H9 (cell line): ENCODE results near the gene NCCRP1. TPM values are rescaled to one million over a fixed set of nuclear protein-coding genes. Genes with fewer than 3 reads are reported as not detected.

Experiments used
- DNase-seq: peaks from one replicate; pipeline ENCODE4 v3.0.0-alpha.2; 2017
- H2AFZ ChIP-seq: one replicate; pipeline ENCODE4 v1.6.1; 2013; ENCODE audit warnings: mild to moderate bottlenecking, low read length, control low read depth, moderate library complexity
- H2AK5ac ChIP-seq: 2 replicates; pipeline ENCODE4 v1.6.1; 2013; ENCODE audit warnings: low read length, control low read depth, mixed read lengths; ENCODE audit not compliant: insufficient read length
- H2BK120ac ChIP-seq: one replicate; pipeline ENCODE4 v1.6.1; 2013; ENCODE audit warnings: low read depth, mild to moderate bottlenecking, low read length, control low read depth, inconsistent platforms; ENCODE audit not compliant: poor library complexity, severe bottlenecking
- H2BK12ac ChIP-seq: 2 replicates; pipeline ENCODE4 v1.6.1; 2013; ENCODE audit warnings: low read length, control low read depth, mixed read lengths, low read depth; ENCODE audit not compliant: insufficient read length
- H2BK15ac ChIP-seq: 2 replicates; pipeline ENCODE4 v1.6.1; 2013; ENCODE audit warnings: low read depth, low read length, control low read depth
- H2BK20ac ChIP-seq: one replicate; pipeline ENCODE4 v1.6.1; 2013; ENCODE audit warnings: low read depth, mild to moderate bottlenecking, low read length, control low read depth, inconsistent platforms; ENCODE audit not compliant: poor library complexity, severe bottlenecking
- H2BK5ac ChIP-seq: 2 replicates; pipeline ENCODE4 v1.6.1; 2013; ENCODE audit warnings: low read length, control low read depth, mixed read lengths; ENCODE audit not compliant: insufficient read length
- H3K14ac ChIP-seq: 2 replicates; pipeline ENCODE4 v1.6.1; 2013; ENCODE audit warnings: low read length, control low read depth; ENCODE audit not compliant: insufficient read depth
- H3K18ac ChIP-seq: 2 replicates; pipeline ENCODE4 v1.6.1; 2013; ENCODE audit warnings: low read depth, mild to moderate bottlenecking, mixed read lengths, low read length, control low read depth; ENCODE audit not compliant: insufficient read length
- H3K23ac ChIP-seq: 2 replicates; pipeline ENCODE4 v1.6.1; 2013; ENCODE audit warnings: low read length, control low read depth, mixed read lengths, low read depth; ENCODE audit not compliant: insufficient read length
- H3K23me2 ChIP-seq: 2 replicates; pipeline ENCODE4 v1.6.1; 2013; ENCODE audit warnings: low read depth, mild to moderate bottlenecking, mixed read lengths, low read length, control low read depth; ENCODE audit not compliant: insufficient read length, poor library complexity, severe bottlenecking
- H3K27ac ChIP-seq: 2 replicates; pipeline ENCODE4 v1.5.1; 2013; ENCODE audit warnings: low read length, control low read depth, mixed read lengths, low read depth; ENCODE audit not compliant: insufficient read length
- H3K27me3 ChIP-seq: 2 replicates; pipeline ENCODE4 v1.6.1; 2013; ENCODE audit warnings: low read length, control low read depth, inconsistent platforms; ENCODE audit not compliant: insufficient read depth
- H3K4ac ChIP-seq: 2 replicates; pipeline ENCODE4 v1.6.1; 2013; ENCODE audit warnings: low read depth, mild to moderate bottlenecking, control low read depth, inconsistent platforms, low read length, moderate library complexity
- H3K4me1 ChIP-seq: 2 replicates; pipeline ENCODE4 v1.6.1; 2013; ENCODE audit warnings: low read length, control low read depth, inconsistent platforms; ENCODE audit not compliant: insufficient read depth
- H3K4me2 ChIP-seq: 2 replicates; pipeline ENCODE4 v1.6.1; 2013; ENCODE audit warnings: low read length, control low read depth, mixed read lengths; ENCODE audit not compliant: insufficient read length, insufficient read depth
- H3K56ac ChIP-seq: 2 replicates; pipeline ENCODE4 v1.6.1; 2013; ENCODE audit warnings: low read depth, mild to moderate bottlenecking, mixed read lengths, low read length, control low read depth; ENCODE audit not compliant: insufficient read length
- H3K79me1 ChIP-seq: 2 replicates; pipeline ENCODE4 v1.6.1; 2013; ENCODE audit warnings: low read depth, mild to moderate bottlenecking, moderate library complexity, low read length, control low read depth, inconsistent platforms; ENCODE audit not compliant: insufficient read depth, poor library complexity, severe bottlenecking
- H3K79me2 ChIP-seq: 2 replicates; pipeline ENCODE4 v1.6.1; 2013; ENCODE audit warnings: low read length, control low read depth, inconsistent platforms; ENCODE audit not compliant: insufficient read depth
- H3K9ac ChIP-seq: 2 replicates; pipeline ENCODE4 v1.6.1; 2013; ENCODE audit warnings: low read length, control low read depth, mixed read lengths; ENCODE audit not compliant: insufficient read length; ENCODE audit errors: extremely low read depth
- H3K9me3 ChIP-seq: one replicate; pipeline ENCODE4 v1.6.1; 2013; ENCODE audit warnings: low read depth, low read length, inconsistent platforms; ENCODE audit not compliant: control insufficient read depth
- H3T11ph ChIP-seq: one replicate; pipeline ENCODE4 v1.6.1; 2013; ENCODE audit warnings: mild to moderate bottlenecking, low read length, control low read depth, inconsistent platforms
- H4K20me1 ChIP-seq: one replicate; pipeline ENCODE4 v1.6.1; 2013; ENCODE audit not compliant: control insufficient read depth, insufficient read length, insufficient read depth
- H4K5ac ChIP-seq: 2 replicates; pipeline ENCODE4 v1.6.1; 2013; ENCODE audit warnings: low read depth, mild to moderate bottlenecking, mixed read lengths, low read length, control low read depth; ENCODE audit not compliant: insufficient read length
- H4K8ac ChIP-seq: replicated peaks from 2 replicates; pipeline ENCODE4 v1.6.1; 2013; ENCODE audit warnings: low read length, control low read depth, mixed read lengths, low read depth; ENCODE audit not compliant: insufficient read length
- H4K91ac ChIP-seq: 2 replicates; pipeline ENCODE4 v1.6.1; 2013; ENCODE audit warnings: low read depth, mild to moderate bottlenecking, moderate library complexity, mixed read lengths, low read length, control low read depth; ENCODE audit not compliant: insufficient read length
- H3K27ac Mint-ChIP-seq, 3 experiments: 2 replicates in 2 of 3; 3 replicates in 1 of 3; pipeline ENCODE4 v1.8.0; 2020 to 2021; ENCODE audit warnings: mixed read lengths in 3 of 3, mild to moderate bottlenecking in 1 of 3, moderate library complexity in 1 of 3
- H3K27me3 Mint-ChIP-seq: 2 replicates; pipeline ENCODE4 v1.8.0; 2021; ENCODE audit warnings: low read depth, mild to moderate bottlenecking, moderate library complexity, mixed read lengths
- H3K36me3 Mint-ChIP-seq, 3 experiments: 2 replicates in 2 of 3; 3 replicates in 1 of 3; pipeline ENCODE4 v1.8.0; 2020 to 2021; ENCODE audit warnings: low read depth in 3 of 3, mixed read lengths in 3 of 3; ENCODE audit not compliant: insufficient read depth in 1 of 3
- H3K4me1 Mint-ChIP-seq, 2 experiments: 2 replicates each; pipeline ENCODE4 v1.8.0; 2020; ENCODE audit warnings: mixed read lengths in 2 of 2
- H3K4me3 Mint-ChIP-seq, 2 experiments: 2 replicates in 1 of 2; 3 replicates in 1 of 2; pipeline ENCODE4 v1.8.0; 2020 to 2021; ENCODE audit warnings: mild to moderate bottlenecking in 2 of 2, mixed read lengths in 2 of 2, moderate library complexity in 1 of 2
- H3K9me3 Mint-ChIP-seq, 2 experiments: 2 replicates in 1 of 2; 3 replicates in 1 of 2; pipeline ENCODE4 v1.8.0; 2020; ENCODE audit warnings: mild to moderate bottlenecking in 2 of 2, mixed read lengths in 2 of 2, moderate library complexity in 1 of 2
- WGBS: extraction: QIAGEN DNeasy Blood & Tissue Kit; methylation state at CpG from one replicate; pipeline ENCODE4 v1.1.7; 2013; ENCODE audit warnings: missing lambda C conversion rate, low lambda C conversion rate, mixed read lengths; ENCODE audit not compliant: insufficient read length; ENCODE audit errors: extremely low coverage; 5-methylcytosine and 5-hydroxymethylcytosine counted together
- total RNA-seq: library from RNA; stranded (reverse); gene quantifications from 2 replicates; pipeline ENCODE4 v1.2.1, GENCODE V29; 2021
- TF ChIP-seq, protein P1 (sequence below): fragments of 200-600 bp; sonication (generic); conservative IDR thresholded peaks from 3 replicates; pipeline ENCODE4 v1.8.0; 2021; ENCODE audit warnings: antibody characterized with exemption, mild to moderate bottlenecking

The NCCRP1 gene
- total RNA-seq, 1 experiment from 2014 or later = 1.9 TPM

DNA sequence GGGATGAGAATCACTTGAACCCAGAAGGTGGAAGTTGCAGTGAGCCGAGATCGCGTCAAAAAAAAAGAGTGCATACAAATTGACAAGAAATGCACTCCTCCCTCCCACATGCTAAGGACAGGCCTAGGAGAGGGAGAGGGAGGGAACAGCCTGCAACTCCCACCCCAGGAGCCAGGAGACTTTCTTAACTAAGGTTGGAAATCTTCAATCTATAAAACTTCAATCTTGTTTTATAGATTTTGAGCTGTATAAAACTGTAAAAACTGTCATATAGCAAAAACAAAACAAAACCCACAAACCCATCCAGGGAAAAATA, 8.6 kb downstream of the NCCRP1 start:
- H2BK120ac ChIP-seq = no peak overlapping the region
- Mint-ChIP-seq H3K4me3 (no peak overlapping the region), H3K27ac (no peak overlapping the region), H3K27me3 (peaks cover 28% of the 10 kb centered on the region), H3K36me3 (no peaks in the 10 kb centered on the region), H3K4me1 (peaks cover 4 to 13% of the 10 kb centered on the region in 2 experiments), H3K9me3 (no peaks in the 10 kb centered on the region; a peak in 1 of 5 replicates)
- H3T11ph ChIP-seq = no peak overlapping the region
- H3K9ac ChIP-seq = no peak overlapping the region
- no peak overlapping the region for H3K27ac ChIP-seq
- no peak overlapping the region for H3K4ac ChIP-seq
- no peaks in the 10 kb centered on the region for H3K4me1 ChIP-seq
- TF ChIP-seq, protein P1, sequence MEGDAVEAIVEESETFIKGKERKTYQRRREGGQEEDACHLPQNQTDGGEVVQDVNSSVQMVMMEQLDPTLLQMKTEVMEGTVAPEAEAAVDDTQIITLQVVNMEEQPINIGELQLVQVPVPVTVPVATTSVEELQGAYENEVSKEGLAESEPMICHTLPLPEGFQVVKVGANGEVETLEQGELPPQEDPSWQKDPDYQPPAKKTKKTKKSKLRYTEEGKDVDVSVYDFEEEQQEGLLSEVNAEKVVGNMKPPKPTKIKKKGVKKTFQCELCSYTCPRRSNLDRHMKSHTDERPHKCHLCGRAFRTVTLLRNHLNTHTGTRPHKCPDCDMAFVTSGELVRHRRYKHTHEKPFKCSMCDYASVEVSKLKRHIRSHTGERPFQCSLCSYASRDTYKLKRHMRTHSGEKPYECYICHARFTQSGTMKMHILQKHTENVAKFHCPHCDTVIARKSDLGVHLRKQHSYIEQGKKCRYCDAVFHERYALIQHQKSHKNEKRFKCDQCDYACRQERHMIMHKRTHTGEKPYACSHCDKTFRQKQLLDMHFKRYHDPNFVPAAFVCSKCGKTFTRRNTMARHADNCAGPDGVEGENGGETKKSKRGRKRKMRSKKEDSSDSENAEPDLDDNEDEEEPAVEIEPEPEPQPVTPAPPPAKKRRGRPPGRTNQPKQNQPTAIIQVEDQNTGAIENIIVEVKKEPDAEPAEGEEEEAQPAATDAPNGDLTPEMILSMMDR = no peak
- H3K56ac ChIP-seq = no peak overlapping the region
- no peak overlapping the region for H2BK5ac ChIP-seq
- no peaks in the 10 kb centered on the region for H3K79me1 ChIP-seq
- no peaks in the 10 kb centered on the region for H3K23me2 ChIP-seq
- H3K79me2 ChIP-seq = no peaks in the 10 kb centered on the region
- no peak overlapping the region for H2AFZ ChIP-seq
- no peak overlapping the region for H3K14ac ChIP-seq
- no peak overlapping the region for H3K23ac ChIP-seq
- no peak overlapping the region for H2BK12ac ChIP-seq
- H2AK5ac ChIP-seq = no peak overlapping the region
- no peak overlapping the region for H4K91ac ChIP-seq
- no peak overlapping the region for H2BK15ac ChIP-seq
- no peaks in the 10 kb centered on the region for H4K20me1 ChIP-seq
- no peak overlapping the region for H4K5ac ChIP-seq
- no peaks in the 10 kb centered on the region for H3K9me3 ChIP-seq
- no peaks in the 10 kb centered on the region for H3K27me3 ChIP-seq
- WGBS = no CpG with 5 or more reads among the region's 3 CpGs
- H2BK20ac ChIP-seq = no peak overlapping the region
- DNase-seq = no peak
- H3K4me2 ChIP-seq = no peak overlapping the region
- H3K18ac ChIP-seq = no peak overlapping the region
- H4K8ac ChIP-seq = no peak overlapping the region
